ENCODE measurements around the gene NTN1. TPM values are rescaled to one million over a fixed set of nuclear protein-coding genes. Genes with fewer than 3 reads are reported as not detected.

The NTN1 gene
- total and polyA plus RNA-seq, 2 experiments from 2014 or later: 0.11 to 0.21 TPM

GRCh38 chr17:9142772-9143494 lies 121.6 kb downstream of the NTN1 start:
- no peak overlapping the region for H2AFZ ChIP-seq
- no peaks in the 10 kb centered on the region for H3K4me1 ChIP-seq (ENCODE audit: insufficient read depth)
- no peaks in the 10 kb centered on the region for H3K9me3 ChIP-seq (ENCODE audit: low read depth)
- H3K4me2 ChIP-seq (ENCODE audit: unreplicated experiment): no peak overlapping the region
- H3K79me2 ChIP-seq (ENCODE audit: insufficient read depth): no peaks in the 10 kb centered on the region
- H3K9me2 ChIP-seq (ENCODE audit: insufficient read depth): no peaks in the 10 kb centered on the region
- in situ Hi-C loops (cut with MboI): no loop called here
- H3K9ac ChIP-seq: no peak overlapping the region
- no peaks in the 10 kb centered on the region for H3F3A ChIP-seq (ENCODE audit: insufficient read depth)
- no peak for TF ChIP-seq EZH2 (IDR thresholded peaks at IDR 0.05; ENCODE audit: insufficient read depth, poor library complexity, severe bottlenecking)
- no peak for TF ChIP-seq EZH2phosphoT487 (IDR thresholded peaks at IDR 0.05; ENCODE audit: insufficient read depth, low read depth)
- WGBS, 2 experiments (ENCODE audit: low coverage in 1 of 2, low lambda C conversion rate in 2 of 2, missing lambda C conversion rate in 2 of 2): 76 to 80% methylated on average over 10 of the region's 10 CpGs
- no peak for DNase-seq
- H3K27me3 ChIP-seq (replicated peaks; ENCODE audit: insufficient read depth): peaks cover 5% of the 10 kb centered on the region
- no peak overlapping the region for H3K27ac ChIP-seq
- H3K36me3 ChIP-seq (ENCODE audit: low read depth): no peaks in the 10 kb centered on the region
- H4K20me1 ChIP-seq (ENCODE audit: insufficient read depth): no peaks in the 10 kb centered on the region
- H3K4me3 ChIP-seq: no peak overlapping the region

GRCh38 chr17:9144502-9145249 lies 123.4 kb downstream of the NTN1 start:
- in situ Hi-C loops (cut with MboI): no loop called here
- Histone ChIP-seq H3K4me2 (ENCODE audit: unreplicated experiment) (no peak overlapping the region), H3K4me3 (no peak overlapping the region), H3K9ac (no peak overlapping the region), H2AFZ (no peak overlapping the region), H3K27me3 (replicated peaks; ENCODE audit: insufficient read depth) (peaks cover 20% of the 10 kb centered on the region), H3K9me2 (ENCODE audit: insufficient read depth) (no peaks in the 10 kb centered on the region), H4K20me1 (ENCODE audit: insufficient read depth) (no peaks in the 10 kb centered on the region), H3F3A (ENCODE audit: insufficient read depth) (no peaks in the 10 kb centered on the region), H3K9me3 (ENCODE audit: low read depth) (no peaks in the 10 kb centered on the region), H3K27ac (no peak overlapping the region), H3K36me3 (ENCODE audit: low read depth) (no peaks in the 10 kb centered on the region), H3K79me2 (ENCODE audit: insufficient read depth) (no peaks in the 10 kb centered on the region), H3K4me1 (ENCODE audit: insufficient read depth) (no peaks in the 10 kb centered on the region)
- no peak for DNase-seq
- WGBS, 2 experiments (ENCODE audit: low coverage in 1 of 2, low lambda C conversion rate in 2 of 2, missing lambda C conversion rate in 2 of 2): 29 to 30% methylated on average over 19 of the region's 19 CpGs
- TF ChIP-seq EZH2phosphoT487 (IDR thresholded peaks at IDR 0.05; ENCODE audit: insufficient read depth, low read depth): no peak
- no peak for TF ChIP-seq EZH2 (IDR thresholded peaks at IDR 0.05; ENCODE audit: insufficient read depth, poor library complexity, severe bottlenecking)

- no peak for TF ChIP-seq EZH2 (IDR thresholded peaks at IDR 0.05; ENCODE audit: insufficient read depth, poor library complexity, severe bottlenecking)
- TF ChIP-seq EZH2phosphoT487 (IDR thresholded peaks at IDR 0.05; ENCODE audit: insufficient read depth, low read depth): no peak
- no peaks in the 10 kb centered on the region for H3K9me3 ChIP-seq (ENCODE audit: low read depth)
- no peak for DNase-seq
- 54 to 61% methylated on average over 4 of the region's 4 CpGs for WGBS, 2 experiments (ENCODE audit: low coverage in 1 of 2, low lambda C conversion rate in 2 of 2, missing lambda C conversion rate in 2 of 2)
- H4K20me1 ChIP-seq (ENCODE audit: insufficient read depth): no peaks in the 10 kb centered on the region
- no peaks in the 10 kb centered on the region for H3K79me2 ChIP-seq (ENCODE audit: insufficient read depth)
- no peak overlapping the region for H2AFZ ChIP-seq
- in situ Hi-C loops (cut with MboI): no loop called here
- H3K36me3 ChIP-seq (ENCODE audit: low read depth): no peaks in the 10 kb centered on the region
- no peak overlapping the region for H3K27ac ChIP-seq
- no peaks in the 10 kb centered on the region for H3K4me1 ChIP-seq (ENCODE audit: insufficient read depth)
- H3K4me3 ChIP-seq: no peak overlapping the region
- H3K27me3 ChIP-seq (replicated peaks; ENCODE audit: insufficient read depth): peaks cover 22% of the 10 kb centered on the region
- no peak overlapping the region for H3K9ac ChIP-seq
- no peaks in the 10 kb centered on the region for H3K9me2 ChIP-seq (ENCODE audit: insufficient read depth)
- H3F3A ChIP-seq (ENCODE audit: insufficient read depth): no peaks in the 10 kb centered on the region
- H3K4me2 ChIP-seq (ENCODE audit: unreplicated experiment): no peak overlapping the region
These were observed 124.8 kb downstream of the NTN1 start for GRCh38 chr17:9146064-9146463.

DNA sequence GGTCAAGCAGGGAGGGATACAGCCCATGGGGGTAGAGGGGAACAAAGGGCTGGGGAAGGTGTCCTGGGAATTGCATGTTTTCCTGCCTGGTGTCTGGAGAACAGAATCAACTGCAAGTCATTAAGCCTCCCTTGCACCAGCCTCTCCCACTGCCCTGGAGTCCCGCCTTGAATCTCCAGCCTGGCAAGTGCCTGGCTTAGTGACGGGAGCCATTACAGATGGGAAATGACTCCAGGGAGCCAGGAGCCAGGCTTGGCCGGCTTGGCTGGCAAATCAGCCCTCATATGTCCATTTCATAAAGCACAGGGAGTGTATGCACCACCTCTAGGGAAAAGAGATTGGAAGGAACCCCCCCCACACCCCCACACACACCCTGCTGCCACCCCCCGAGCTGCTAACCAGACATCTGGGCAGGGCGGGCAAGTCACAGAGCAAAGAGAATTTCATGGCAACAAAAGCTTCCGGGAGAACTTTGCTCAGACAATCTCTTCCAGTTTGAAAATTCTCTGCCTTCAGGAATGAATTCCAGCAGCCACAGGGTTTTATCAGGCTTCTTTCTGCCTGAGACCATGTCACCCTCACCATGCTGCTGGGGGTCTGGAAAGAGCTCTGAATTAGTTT lies 127.7 kb downstream of the NTN1 start:
- no peak for DNase-seq
- WGBS, 2 experiments (ENCODE audit: low coverage in 1 of 2, low lambda C conversion rate in 2 of 2, missing lambda C conversion rate in 2 of 2): 2 to 5% methylated on average over 6 of the region's 6 CpGs
- in situ Hi-C loops (cut with MboI): no loop called here
- Histone ChIP-seq H4K20me1 (ENCODE audit: insufficient read depth) (no peaks in the 10 kb centered on the region), H3K4me2 (ENCODE audit: unreplicated experiment) (no peak overlapping the region), H3K4me3 (no peak overlapping the region), H3K27me3 (replicated peaks; ENCODE audit: insufficient read depth) (peaks cover 22% of the 10 kb centered on the region), H3F3A (ENCODE audit: insufficient read depth) (no peaks in the 10 kb centered on the region), H3K4me1 (ENCODE audit: insufficient read depth) (no peaks in the 10 kb centered on the region), H2AFZ (no peak overlapping the region), H3K27ac (no peak overlapping the region), H3K9me2 (ENCODE audit: insufficient read depth) (no peaks in the 10 kb centered on the region), H3K79me2 (ENCODE audit: insufficient read depth) (no peaks in the 10 kb centered on the region), H3K36me3 (ENCODE audit: low read depth) (no peaks in the 10 kb centered on the region), H3K9ac (no peak overlapping the region), H3K9me3 (ENCODE audit: low read depth) (no peaks in the 10 kb centered on the region)
- TF ChIP-seq EZH2 (IDR thresholded peaks at IDR 0.05; ENCODE audit: insufficient read depth, poor library complexity, severe bottlenecking) (no peak), EZH2phosphoT487 (IDR thresholded peaks at IDR 0.05; ENCODE audit: insufficient read depth, low read depth) (no peak)
